HCT116 (cell line): Measurements from ENCODE around the gene FOXRED1.

Experiments used
- CTCF ChIP-seq, 3 experiments: fragments of 200-600 bp in 1 of 3; sonication (generic) in 1 of 3; IDR thresholded peaks in 2 of 3; conservative IDR thresholded peaks in 1 of 3; 2 replicates each; pipeline ENCODE4 v1.5.1; 2012 to 2017; ENCODE audit warnings: low read depth in 2 of 3, low read length in 2 of 3, antibody characterized with exemption in 1 of 3, borderline replicate concordance in 1 of 3, control low read depth in 1 of 3, mild to moderate bottlenecking in 1 of 3, mixed read lengths in 1 of 3, mixed run types in 1 of 3, moderate library complexity in 1 of 3; ENCODE audit not compliant: insufficient read depth in 1 of 3
- EGR1 ChIP-seq: IDR thresholded peaks from 2 replicates; pipeline ENCODE4 v1.6.1; 2012; ENCODE audit warnings: low read depth
- MAX ChIP-seq: IDR thresholded peaks from 2 replicates; pipeline ENCODE4 v1.6.1; 2012
- POLR2A ChIP-seq: IDR thresholded peaks from 2 replicates; pipeline ENCODE4 v1.7.0; 2011; ENCODE audit warnings: borderline replicate concordance; ENCODE audit not compliant: insufficient read depth, insufficient read length; ENCODE audit errors: extremely low read depth
- POLR2AphosphoS5 ChIP-seq: IDR thresholded peaks from 2 replicates; pipeline ENCODE4 v1.6.1; 2011; ENCODE audit warnings: mild to moderate bottlenecking, low read depth, low read length, moderate library complexity
- REST ChIP-seq: IDR thresholded peaks from 2 replicates; pipeline ENCODE4 v1.6.1; 2012; ENCODE audit warnings: low read depth

GRCh38 chr11:126231725-126232459, 37.1 kb upstream of the FOXRED1 start:
- TF ChIP-seq CTCF (IDR thresholded peaks at IDR 0.05 in 2 of 3, conservative IDR thresholded peaks at IDR 0.05 in 1 of 3; ENCODE audit: borderline replicate concordance in 1 of 3, insufficient read depth in 1 of 3, low read depth in 2 of 3, low read length in 2 of 3), result no peak
- TF ChIP-seq POLR2AphosphoS5, result no peak
- no peak for TF ChIP-seq EGR1
- TF ChIP-seq MAX, result no peak
- no peak for TF ChIP-seq REST
- TF ChIP-seq POLR2A, result no peak
